ENCODE results near the gene RASD2.

The RASD2 gene

DNA sequence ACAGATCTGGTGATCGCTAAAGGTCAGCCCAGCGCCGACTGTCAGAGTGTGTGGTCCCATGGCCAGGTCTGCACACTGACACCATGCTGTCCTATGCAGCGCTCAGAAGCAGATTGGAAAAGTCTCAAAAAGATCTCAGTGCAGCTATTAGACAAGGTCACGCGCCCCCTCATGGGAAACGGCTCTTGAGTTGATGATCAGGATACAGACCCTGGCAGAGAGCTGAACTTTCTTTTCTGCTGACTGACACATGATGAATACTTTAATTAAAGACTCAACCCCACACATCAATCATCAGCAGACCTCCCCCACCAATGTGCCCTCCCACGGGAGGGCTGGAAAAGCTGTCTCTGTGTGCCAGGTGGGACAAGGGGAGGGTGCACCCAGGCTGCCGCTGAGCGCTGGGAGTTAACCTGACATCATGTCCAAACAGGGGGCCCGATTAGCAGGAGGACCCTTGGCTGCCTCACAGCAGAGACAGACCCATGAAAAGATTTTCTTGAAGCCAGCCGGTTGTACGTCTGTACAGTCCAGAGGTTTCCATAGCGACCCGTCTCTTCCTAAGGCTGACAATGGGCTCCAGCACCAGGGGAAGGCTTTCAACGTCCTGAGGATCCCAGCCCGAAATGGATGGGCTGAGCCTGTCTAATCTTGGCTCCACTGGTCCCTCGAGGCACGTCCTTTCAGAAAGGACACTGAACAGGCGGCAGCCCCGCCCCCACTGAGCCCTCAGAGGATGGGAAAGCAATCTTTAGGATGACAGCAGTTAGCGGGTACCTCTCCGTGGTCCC lies 26.9 kb downstream of the RASD2 start:
- TF ChIP-seq FOXP2 (optimal IDR thresholded peaks at IDR 0.05; ENCODE audit: borderline replicate concordance, extremely low read depth, extremely low read length, insufficient read depth) (no peak), TAF1 (IDR thresholded peaks at IDR 0.05; ENCODE audit: borderline replicate concordance, insufficient read depth, low read length) (no peak), SIN3A (IDR thresholded peaks at IDR 0.05; ENCODE audit: borderline replicate concordance, insufficient read depth, low read length) (no peak), POLR2AphosphoS5 (IDR thresholded peaks at IDR 0.05; ENCODE audit: low read depth, low read length) (no peak)
- TF ChIP-seq, protein P1, sequence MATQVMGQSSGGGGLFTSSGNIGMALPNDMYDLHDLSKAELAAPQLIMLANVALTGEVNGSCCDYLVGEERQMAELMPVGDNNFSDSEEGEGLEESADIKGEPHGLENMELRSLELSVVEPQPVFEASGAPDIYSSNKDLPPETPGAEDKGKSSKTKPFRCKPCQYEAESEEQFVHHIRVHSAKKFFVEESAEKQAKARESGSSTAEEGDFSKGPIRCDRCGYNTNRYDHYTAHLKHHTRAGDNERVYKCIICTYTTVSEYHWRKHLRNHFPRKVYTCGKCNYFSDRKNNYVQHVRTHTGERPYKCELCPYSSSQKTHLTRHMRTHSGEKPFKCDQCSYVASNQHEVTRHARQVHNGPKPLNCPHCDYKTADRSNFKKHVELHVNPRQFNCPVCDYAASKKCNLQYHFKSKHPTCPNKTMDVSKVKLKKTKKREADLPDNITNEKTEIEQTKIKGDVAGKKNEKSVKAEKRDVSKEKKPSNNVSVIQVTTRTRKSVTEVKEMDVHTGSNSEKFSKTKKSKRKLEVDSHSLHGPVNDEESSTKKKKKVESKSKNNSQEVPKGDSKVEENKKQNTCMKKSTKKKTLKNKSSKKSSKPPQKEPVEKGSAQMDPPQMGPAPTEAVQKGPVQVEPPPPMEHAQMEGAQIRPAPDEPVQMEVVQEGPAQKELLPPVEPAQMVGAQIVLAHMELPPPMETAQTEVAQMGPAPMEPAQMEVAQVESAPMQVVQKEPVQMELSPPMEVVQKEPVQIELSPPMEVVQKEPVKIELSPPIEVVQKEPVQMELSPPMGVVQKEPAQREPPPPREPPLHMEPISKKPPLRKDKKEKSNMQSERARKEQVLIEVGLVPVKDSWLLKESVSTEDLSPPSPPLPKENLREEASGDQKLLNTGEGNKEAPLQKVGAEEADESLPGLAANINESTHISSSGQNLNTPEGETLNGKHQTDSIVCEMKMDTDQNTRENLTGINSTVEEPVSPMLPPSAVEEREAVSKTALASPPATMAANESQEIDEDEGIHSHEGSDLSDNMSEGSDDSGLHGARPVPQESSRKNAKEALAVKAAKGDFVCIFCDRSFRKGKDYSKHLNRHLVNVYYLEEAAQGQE (IDR thresholded peaks at IDR 0.05; ENCODE audit: insufficient read depth in 1 of 2, low read depth in 2 of 2, low read length in 2 of 2): no peak

DNA sequence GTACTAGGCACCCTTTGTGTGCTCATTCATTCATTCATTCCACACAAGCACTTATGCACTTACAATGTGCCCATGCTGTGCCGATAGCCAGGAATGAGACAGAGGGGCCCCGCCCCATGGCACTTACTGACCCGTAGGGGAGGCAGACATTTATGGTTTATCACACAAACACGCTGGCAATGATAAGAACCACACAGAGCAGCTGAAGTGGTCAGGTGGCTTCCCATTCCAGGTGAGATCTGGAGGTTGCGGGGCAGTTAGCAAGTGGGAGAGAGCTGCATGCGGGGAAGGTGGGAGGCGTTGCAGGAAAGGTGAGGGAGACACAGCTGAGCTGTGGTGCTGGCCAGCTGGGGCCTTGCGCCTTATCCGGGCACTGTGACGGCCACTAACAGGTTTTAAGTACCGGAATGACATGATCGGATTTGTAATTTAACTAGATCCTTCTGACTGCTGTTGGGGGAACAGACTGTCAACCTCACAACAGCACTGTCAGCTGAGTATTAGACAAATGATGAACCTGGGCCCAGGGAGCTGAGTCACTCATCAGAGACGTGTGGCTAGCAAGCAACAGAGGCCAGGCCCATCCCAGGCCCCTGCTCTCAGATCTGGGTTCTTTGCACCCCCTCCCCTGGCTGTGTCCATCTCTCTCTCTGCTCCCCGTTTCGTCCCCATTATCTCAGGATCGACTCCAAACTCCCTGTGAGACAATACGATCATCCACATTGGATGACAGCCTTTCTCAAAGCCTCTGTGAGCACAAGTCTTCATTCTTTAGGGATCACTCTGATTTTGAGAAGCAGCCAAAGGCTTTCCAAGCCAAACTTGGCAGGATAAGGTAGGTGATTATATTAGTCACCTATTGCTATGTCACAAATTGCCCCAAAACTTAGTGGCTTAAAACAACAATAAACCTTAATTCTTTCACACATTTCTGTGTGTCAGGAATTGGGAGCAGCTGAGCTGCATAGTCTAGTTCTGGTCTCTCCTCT lies 28.4 kb downstream of the RASD2 start:
- TF ChIP-seq FOXP2 (optimal IDR thresholded peaks at IDR 0.05; ENCODE audit: borderline replicate concordance, extremely low read depth, extremely low read length, insufficient read depth) (no peak), TAF1 (IDR thresholded peaks at IDR 0.05; ENCODE audit: borderline replicate concordance, insufficient read depth, low read length) (no peak), POLR2AphosphoS5 (IDR thresholded peaks at IDR 0.05; ENCODE audit: low read depth, low read length) (no peak), SIN3A (IDR thresholded peaks at IDR 0.05; ENCODE audit: borderline replicate concordance, insufficient read depth, low read length) (no peak)
- TF ChIP-seq, protein P1 (IDR thresholded peaks at IDR 0.05; ENCODE audit: insufficient read depth in 1 of 2, low read depth in 2 of 2, low read length in 2 of 2): no peak

DNA sequence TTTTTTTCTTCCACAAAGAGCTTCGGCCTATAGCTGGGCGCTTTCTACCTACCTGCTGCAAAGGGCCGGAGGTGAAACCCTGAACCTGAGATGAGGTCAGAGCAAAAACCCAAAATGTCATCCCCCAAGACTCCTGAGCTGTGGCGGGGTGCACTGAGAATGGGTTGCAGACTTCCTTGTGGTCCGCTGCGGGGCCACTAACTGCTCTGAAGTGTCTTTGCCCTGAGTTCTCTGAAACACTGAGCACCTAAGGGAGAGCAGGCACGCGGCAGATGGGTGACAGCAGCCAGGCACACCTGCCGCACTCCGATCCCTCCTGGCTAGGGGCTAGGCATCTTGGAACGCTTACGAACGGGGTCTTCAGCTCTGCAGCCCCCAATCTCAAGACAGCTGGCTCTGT lies 29.3 kb downstream of the RASD2 start:
- TF ChIP-seq, protein P1 (IDR thresholded peaks at IDR 0.05; ENCODE audit: insufficient read depth in 1 of 2, low read depth in 2 of 2, low read length in 2 of 2): no peak
- TF ChIP-seq POLR2AphosphoS5 (IDR thresholded peaks at IDR 0.05; ENCODE audit: low read depth, low read length): no peak
- TF ChIP-seq TAF1 (IDR thresholded peaks at IDR 0.05; ENCODE audit: borderline replicate concordance, insufficient read depth, low read length): no peak
- TF ChIP-seq SIN3A (IDR thresholded peaks at IDR 0.05; ENCODE audit: borderline replicate concordance, insufficient read depth, low read length): no peak
- no peak for TF ChIP-seq FOXP2 (optimal IDR thresholded peaks at IDR 0.05; ENCODE audit: borderline replicate concordance, extremely low read depth, extremely low read length, insufficient read depth)

DNA sequence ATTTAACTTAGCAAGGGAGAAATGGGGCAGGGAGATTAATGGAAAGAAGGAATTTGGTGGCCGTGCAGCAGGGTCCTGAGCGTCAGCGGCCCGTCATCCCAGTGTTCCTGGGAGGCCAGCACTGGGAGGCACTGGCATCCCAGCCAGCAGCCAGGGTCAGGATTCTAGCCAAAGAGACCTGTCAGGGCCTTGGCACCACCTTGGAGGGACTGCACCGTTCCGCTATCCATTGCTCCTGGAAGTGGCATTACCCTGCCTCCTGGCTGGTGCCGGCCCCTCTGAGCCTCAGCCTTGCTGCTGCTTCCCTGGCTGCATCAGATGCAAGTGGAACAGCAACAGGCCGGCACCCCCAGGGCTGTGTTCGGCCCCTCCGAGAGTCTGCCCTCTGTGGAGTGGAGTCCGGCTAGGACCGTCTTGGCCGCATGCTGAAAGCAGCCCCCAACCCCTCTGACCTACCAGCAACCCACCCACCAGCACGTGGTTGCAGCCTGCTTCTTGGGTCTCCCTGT lies 30.1 kb downstream of the RASD2 start:
- TF ChIP-seq POLR2AphosphoS5 (IDR thresholded peaks at IDR 0.05; ENCODE audit: low read depth, low read length) (no peak), FOXP2 (optimal IDR thresholded peaks at IDR 0.05; ENCODE audit: borderline replicate concordance, extremely low read depth, extremely low read length, insufficient read depth) (no peak), SIN3A (IDR thresholded peaks at IDR 0.05; ENCODE audit: borderline replicate concordance, insufficient read depth, low read length) (no peak), TAF1 (IDR thresholded peaks at IDR 0.05; ENCODE audit: borderline replicate concordance, insufficient read depth, low read length) (no peak)
- TF ChIP-seq, protein P1 (IDR thresholded peaks at IDR 0.05; ENCODE audit: insufficient read depth in 1 of 2, low read depth in 2 of 2, low read length in 2 of 2): no peak
